Heart left ventricle (tissue), 13 donors: Measurements from ENCODE around the gene CASP4.

Experiments used
- CTCF ChIP-seq, 12 donors: fragments of 200-600 bp; sonication (generic) in 4 of 12; IDR thresholded peaks; one replicate each; pipeline versions ENCODE4 v1.5.0 to v1.8.0; 2018 to 2022; ENCODE audit warnings: antibody characterized with exemption in 12 of 12, mild to moderate bottlenecking in 5 of 12
- POLR2A ChIP-seq, 2 donors: fragments of 450-650 bp; IDR thresholded peaks; one replicate each; pipeline ENCODE4 v1.6.1; 2017; ENCODE audit warnings: antibody characterized with exemption in 2 of 2, mild to moderate bottlenecking in 2 of 2, moderate library complexity in 2 of 2
- donor health status: ischemic (EF 13 %, LVEDD 7.1; RV severe dilation, severe dysfunction).
- donor health status: DM: no; HTN: yes; CAD: no.
- donor health status: DM: no; HTN: no; CAD: no.
- donor health status: ischemic (EF 25% LVEDD 6.9; RV normal size, moderate dysfunction).
- donor health status: ischemic (EF 25% LVEDD 5.7; RV mildly dilated, moderate dysfunction).
- donor health status: ischemic (EF 35%, LVEDD 5.7; RV mildly dilated, moderate dysfunction).
- donor health status: nonischemic (EF 11% LVEDD 7.7; RV severe dilation, severe dysfunction).
- donor health status: DM: yes; HTN: yes; CAD: no.
- donor health status: PGD.
- donor health status: ischemic (EF 29% LVEDD 5.4; RV normal size, mild dysfunction).
- donor health status: nonischemic (EF 23%, LVEDD 6.1; RV moderate dilation, normal function).

- TF ChIP-seq CTCF (IDR thresholded peaks at IDR 0.05), result no peak
- no peak for TF ChIP-seq POLR2A (IDR thresholded peaks at IDR 0.05)
Measured at GRCh38 chr11:104908186-104908531, 60.2 kb downstream of the CASP4 start.
